ENCODE results near the gene SCUBE2.
A peak's percentile ranks its signal among the peaks of the same experiment; 100 is the strongest.

Gene SCUBE2

GRCh38 chr11:9020916-9021315, 70.5 kb downstream of the SCUBE2 start:
- Histone ChIP-seq H3K4ac (ENCODE audit: low read depth in 1 of 2, low read length in 2 of 2) (no peak overlapping the region), H3K4me1 (ENCODE audit: control insufficient read depth, insufficient read depth, low read depth, low read length) (no peaks in the 10 kb centered on the region), H3K14ac (ENCODE audit: low read length in 2 of 2) (no peak overlapping the region), H2AFZ (ENCODE audit: low read depth, low read length) (no peak overlapping the region), H3K9me3 (ENCODE audit: control insufficient read depth, low read length) (no peaks in the 10 kb centered on the region), H2AK5ac (ENCODE audit: low read length, severe bottlenecking) (no peak overlapping the region), H3K79me1 (replicated peaks; ENCODE audit: low read length, poor library complexity, severe bottlenecking) (no peaks in the 10 kb centered on the region), H4K91ac (ENCODE audit: low read length) (no peak overlapping the region), H4K8ac (ENCODE audit: low read length) (no peak overlapping the region), H2BK5ac (ENCODE audit: low read depth, low read length, poor library complexity, severe bottlenecking) (no peak overlapping the region), H3K27me3 (ENCODE audit: control insufficient read depth in 1 of 2, insufficient read depth in 1 of 2, low read length in 2 of 2) (no peaks in the 10 kb centered on the region), H3K18ac (ENCODE audit: low read depth in 1 of 2, low read length in 2 of 2) (no peak overlapping the region), H2BK12ac (ENCODE audit: low read length in 2 of 2) (no peak overlapping the region), H3K27ac (ENCODE audit: low read length, poor library complexity, severe bottlenecking) (no peak overlapping the region), H3K4me3 (ENCODE audit: insufficient read depth in 1 of 2, low read depth in 1 of 2, low read length in 2 of 2) (no peak overlapping the region), H2BK120ac (ENCODE audit: low read depth, low read length) (no peak overlapping the region), H3K23ac (ENCODE audit: low read length in 2 of 2) (no peak overlapping the region), H3K9ac (ENCODE audit: low read length) (no peak overlapping the region), H3K4me2 (ENCODE audit: low read length, poor library complexity, severe bottlenecking) (no peak overlapping the region), H2BK15ac (ENCODE audit: low read depth, poor library complexity, severe bottlenecking) (no peak overlapping the region), H3K36me3 (ENCODE audit: control insufficient read depth in 1 of 2, insufficient read depth in 2 of 2, low read depth in 1 of 2, low read length in 2 of 2) (no peaks in the 10 kb centered on the region)
- no peak for DNase-seq
- 74% methylated on average over 6 of the region's 8 CpGs for WGBS

GRCh38 chr11:9019861-9020260, 71.5 kb downstream of the SCUBE2 start:
- H3K79me1 ChIP-seq (replicated peaks; ENCODE audit: low read length, poor library complexity, severe bottlenecking): no peaks in the 10 kb centered on the region
- no peak overlapping the region for H3K27ac ChIP-seq (ENCODE audit: low read length, poor library complexity, severe bottlenecking)
- H3K4me3 ChIP-seq (ENCODE audit: insufficient read depth in 1 of 2, low read depth in 1 of 2, low read length in 2 of 2): no peak overlapping the region
- H3K18ac ChIP-seq (ENCODE audit: low read depth in 1 of 2, low read length in 2 of 2): no peak overlapping the region
- no peak overlapping the region for H3K23ac ChIP-seq (ENCODE audit: low read length in 2 of 2)
- H2BK120ac ChIP-seq (ENCODE audit: low read depth, low read length): no peak overlapping the region
- H3K36me3 ChIP-seq (ENCODE audit: control insufficient read depth in 1 of 2, insufficient read depth in 2 of 2, low read depth in 1 of 2, low read length in 2 of 2): no peaks in the 10 kb centered on the region
- 93% methylated on average over 6 of the region's 6 CpGs for WGBS
- H3K4ac ChIP-seq (ENCODE audit: low read depth in 1 of 2, low read length in 2 of 2): no peak overlapping the region
- H3K9me3 ChIP-seq (ENCODE audit: control insufficient read depth, low read length): no peaks in the 10 kb centered on the region
- H3K9ac ChIP-seq (ENCODE audit: low read length): no peak overlapping the region
- no peaks in the 10 kb centered on the region for H3K4me1 ChIP-seq (ENCODE audit: control insufficient read depth, insufficient read depth, low read depth, low read length)
- no peak overlapping the region for H4K91ac ChIP-seq (ENCODE audit: low read length)
- H3K27me3 ChIP-seq (ENCODE audit: control insufficient read depth in 1 of 2, insufficient read depth in 1 of 2, low read length in 2 of 2): no peaks in the 10 kb centered on the region
- no peak overlapping the region for H3K14ac ChIP-seq (ENCODE audit: low read length in 2 of 2)
- H4K8ac ChIP-seq (ENCODE audit: low read length): no peak overlapping the region
- H2BK12ac ChIP-seq (ENCODE audit: low read length in 2 of 2): no peak overlapping the region
- H2AFZ ChIP-seq (ENCODE audit: low read depth, low read length): no peak overlapping the region
- H2AK5ac ChIP-seq (ENCODE audit: low read length, severe bottlenecking): no peak overlapping the region
- no peak for DNase-seq
- no peak overlapping the region for H2BK15ac ChIP-seq (ENCODE audit: low read depth, poor library complexity, severe bottlenecking)
- no peak overlapping the region for H3K4me2 ChIP-seq (ENCODE audit: low read length, poor library complexity, severe bottlenecking)
- H2BK5ac ChIP-seq (ENCODE audit: low read depth, low read length, poor library complexity, severe bottlenecking): no peak overlapping the region

GRCh38 chr11:9017773-9018172, 73.6 kb downstream of the SCUBE2 start:
- H3K27ac ChIP-seq (ENCODE audit: low read length, poor library complexity, severe bottlenecking): no peak overlapping the region
- no peaks in the 10 kb centered on the region for H3K36me3 ChIP-seq (ENCODE audit: control insufficient read depth in 1 of 2, insufficient read depth in 2 of 2, low read depth in 1 of 2, low read length in 2 of 2)
- no peak overlapping the region for H3K9ac ChIP-seq (ENCODE audit: low read length)
- H2BK120ac ChIP-seq (ENCODE audit: low read depth, low read length): no peak overlapping the region
- no peak overlapping the region for H3K14ac ChIP-seq (ENCODE audit: low read length in 2 of 2)
- no peak overlapping the region for H3K23ac ChIP-seq (ENCODE audit: low read length in 2 of 2)
- no peak overlapping the region for H3K4ac ChIP-seq (ENCODE audit: low read depth in 1 of 2, low read length in 2 of 2)
- H2AFZ ChIP-seq (ENCODE audit: low read depth, low read length): no peak overlapping the region
- no peaks in the 10 kb centered on the region for H3K79me1 ChIP-seq (replicated peaks; ENCODE audit: low read length, poor library complexity, severe bottlenecking)
- 78% methylated on average over 5 of the region's 5 CpGs for WGBS
- no peak overlapping the region for H4K8ac ChIP-seq (ENCODE audit: low read length)
- no peaks in the 10 kb centered on the region for H3K9me3 ChIP-seq (ENCODE audit: control insufficient read depth, low read length)
- no peak overlapping the region for H2BK15ac ChIP-seq (ENCODE audit: low read depth, poor library complexity, severe bottlenecking)
- H2BK5ac ChIP-seq (ENCODE audit: low read depth, low read length, poor library complexity, severe bottlenecking): no peak overlapping the region
- H2AK5ac ChIP-seq (ENCODE audit: low read length, severe bottlenecking): no peak overlapping the region
- no peaks in the 10 kb centered on the region for H3K27me3 ChIP-seq (ENCODE audit: control insufficient read depth in 1 of 2, insufficient read depth in 1 of 2, low read length in 2 of 2)
- H3K4me1 ChIP-seq (ENCODE audit: control insufficient read depth, insufficient read depth, low read depth, low read length): no peaks in the 10 kb centered on the region
- no peak overlapping the region for H3K4me3 ChIP-seq (ENCODE audit: insufficient read depth in 1 of 2, low read depth in 1 of 2, low read length in 2 of 2)
- no peak overlapping the region for H2BK12ac ChIP-seq (ENCODE audit: low read length in 2 of 2)
- peak overlapping the region in 1 of 2 experiments; percentile 1 for H3K18ac ChIP-seq (ENCODE audit: low read depth in 1 of 2, low read length in 2 of 2)
- H3K4me2 ChIP-seq (ENCODE audit: low read length, poor library complexity, severe bottlenecking): no peak overlapping the region
- H4K91ac ChIP-seq (ENCODE audit: low read length): no peak overlapping the region
- DNase-seq: peak; percentile 45

- H3K23ac ChIP-seq (ENCODE audit: low read length in 2 of 2): no peak overlapping the region
- H2BK15ac ChIP-seq (ENCODE audit: low read depth, poor library complexity, severe bottlenecking): no peak overlapping the region
- no peaks in the 10 kb centered on the region for H3K9me3 ChIP-seq (ENCODE audit: control insufficient read depth, low read length)
- no peak overlapping the region for H3K4me2 ChIP-seq (ENCODE audit: low read length, poor library complexity, severe bottlenecking)
- peak overlapping the region; percentile 23 for H4K91ac ChIP-seq (ENCODE audit: low read length)
- peak overlapping the region in 1 of 2 experiments; percentile 66 for H3K14ac ChIP-seq (ENCODE audit: low read length in 2 of 2)
- H3K27me3 ChIP-seq (ENCODE audit: control insufficient read depth in 1 of 2, insufficient read depth in 1 of 2, low read length in 2 of 2): no peaks in the 10 kb centered on the region
- peak overlapping the region in 1 of 2 experiments; percentile 67 for H3K18ac ChIP-seq (ENCODE audit: low read depth in 1 of 2, low read length in 2 of 2)
- H3K36me3 ChIP-seq (ENCODE audit: control insufficient read depth in 1 of 2, insufficient read depth in 2 of 2, low read depth in 1 of 2, low read length in 2 of 2): no peaks in the 10 kb centered on the region
- no peak for DNase-seq
- no peak overlapping the region for H2BK120ac ChIP-seq (ENCODE audit: low read depth, low read length)
- 51% methylated on average over 6 of the region's 6 CpGs for WGBS
- H2AFZ ChIP-seq (ENCODE audit: low read depth, low read length): no peak overlapping the region
- H3K27ac ChIP-seq (ENCODE audit: low read length, poor library complexity, severe bottlenecking): no peak overlapping the region
- H3K4me1 ChIP-seq (ENCODE audit: control insufficient read depth, insufficient read depth, low read depth, low read length): no peaks in the 10 kb centered on the region
- H3K4ac ChIP-seq (ENCODE audit: low read depth in 1 of 2, low read length in 2 of 2): no peak overlapping the region
- H3K4me3 ChIP-seq (ENCODE audit: insufficient read depth in 1 of 2, low read depth in 1 of 2, low read length in 2 of 2): no peak overlapping the region
- no peak overlapping the region for H2AK5ac ChIP-seq (ENCODE audit: low read length, severe bottlenecking)
- H4K8ac ChIP-seq (ENCODE audit: low read length): peak overlapping the region; percentile 35
- H3K9ac ChIP-seq (ENCODE audit: low read length): no peak overlapping the region
- no peak overlapping the region for H2BK5ac ChIP-seq (ENCODE audit: low read depth, low read length, poor library complexity, severe bottlenecking)
- H2BK12ac ChIP-seq (ENCODE audit: low read length in 2 of 2): peak overlapping the region in 1 of 2 experiments; percentile 85
- H3K79me1 ChIP-seq (replicated peaks; ENCODE audit: low read length, poor library complexity, severe bottlenecking): no peaks in the 10 kb centered on the region
These were observed 74.3 kb downstream of the SCUBE2 start for GRCh38 chr11:9016916-9017642.

All from mesenchymal stem cell (in vitro differentiated cells and primary cell).